Esophagus muscularis mucosa (tissue), 4 donors: ENCODE results near the gene CARMIL1. TPM values are rescaled to one million over a fixed set of nuclear protein-coding genes. Genes with fewer than 3 reads are reported as not detected.

Experiments used
- DNase-seq: peaks from one replicate; pipeline ENCODE4 v3.0.0-alpha.2; 2017; ENCODE audit errors: extremely low spot score
- H3K27ac ChIP-seq, 4 donors: fragments of 200-600 bp; sonication (generic); replicated peaks in 1 of 4; 1 replicate in 3 of 4; 2 replicates in 1 of 4; pipeline ENCODE4 v1.5.1; 2016 to 2019; ENCODE audit warnings: mild to moderate bottlenecking in 1 of 4
- H3K27me3 ChIP-seq, 4 donors: fragments of 200-600 bp; sonication (generic); one replicate each; pipeline versions ENCODE4 v1.5.1 to v1.6.0; 2016 to 2019
- H3K36me3 ChIP-seq, 4 donors: fragments of 200-600 bp; sonication (generic); one replicate each; pipeline ENCODE4 v1.5.1; 2016 to 2019
- H3K4me1 ChIP-seq, 4 donors: fragments of 200-600 bp; sonication (generic); one replicate each; pipeline ENCODE4 v1.5.1; 2016 to 2019
- H3K4me3 ChIP-seq, 4 donors: fragments of 200-600 bp; sonication (generic); 1 replicate in 2 of 4; 2 replicates in 2 of 4; pipeline ENCODE4 v1.5.1; 2016 to 2019; ENCODE audit warnings: mild to moderate bottlenecking in 4 of 4, moderate library complexity in 1 of 4
- H3K9me3 ChIP-seq, 4 donors: fragments of 200-600 bp; sonication (generic); 1 replicate in 3 of 4; 2 replicates in 1 of 4; pipeline ENCODE4 v1.5.1; 2016 to 2019
- CTCF ChIP-seq, 3 experiments: fragments of 200-600 bp in 2 of 3; fragments of 450-650 bp in 1 of 3; sonication (generic) in 2 of 3; IDR thresholded peaks; one replicate each; pipeline ENCODE4 v1.5.1; 2017 to 2019; ENCODE audit warnings: antibody characterized with exemption in 3 of 3, mild to moderate bottlenecking in 2 of 3, moderate library complexity in 1 of 3
- EP300 ChIP-seq: sonication (generic); formaldehyde crosslinking; IDR thresholded peaks from one replicate; pipeline ENCODE4 v1.6.1; 2017; ENCODE audit warnings: antibody characterized with exemption
- POLR2A ChIP-seq: fragments of 450-650 bp; IDR thresholded peaks from one replicate; pipeline ENCODE4 v1.6.1; 2017; ENCODE audit warnings: antibody characterized with exemption, moderate library complexity, mild to moderate bottlenecking, low read depth
- POLR2AphosphoS5 ChIP-seq, 2 donors: sonication (generic); formaldehyde crosslinking; IDR thresholded peaks; one replicate each; pipeline ENCODE4 v1.6.1; 2017; ENCODE audit warnings: antibody characterized with exemption in 2 of 2
- WGBS: methylation state at CpG from one replicate; pipeline ENCODE4 v1.1.5; 2018; 5-methylcytosine and 5-hydroxymethylcytosine counted together
- intact Hi-C: fragments of 100-400 bp; cut with DNase I; formaldehyde crosslinking; loops from one replicate; pipeline ENCODE4 v1.15.1; 2023
- total RNA-seq, 4 donors: library from RNA; depleted of rRNA; stranded (reverse); fragments of >200 nt; gene quantifications; one replicate each; pipeline versions ENCODE4 v1.1.0 to v1.2.1, GENCODE V29; 2016

The CARMIL1 gene
- total RNA-seq, 4 donors from 2014 or later: 10.0 to 12.1 (median 11.1) TPM

DNA sequence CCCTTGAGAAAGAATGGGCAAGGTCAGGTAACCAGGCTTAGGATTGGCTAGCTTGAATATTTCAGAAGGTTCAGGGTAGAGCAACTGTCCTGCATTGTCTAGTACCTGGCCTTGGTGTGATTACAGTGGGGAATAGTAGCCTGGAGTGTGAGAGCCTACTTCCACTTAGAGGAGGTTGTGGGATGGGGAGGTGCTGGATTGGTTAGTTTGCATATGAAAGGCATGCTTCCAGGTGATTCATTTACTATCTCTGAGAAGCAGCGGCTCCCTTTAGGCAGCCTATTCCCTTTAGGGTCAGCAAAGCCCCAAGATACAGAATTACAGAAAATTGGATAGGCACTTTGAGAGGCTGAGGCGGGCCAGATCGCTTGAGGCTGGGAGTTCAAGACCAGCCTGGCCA, 347.8 kb downstream of the CARMIL1 start:
- intact Hi-C loops: no loop called here
- H3K4me3 ChIP-seq: no peak overlapping the region
- TF ChIP-seq CTCF (IDR thresholded peaks at IDR 0.05): no peak
- TF ChIP-seq EP300: no peak
- TF ChIP-seq POLR2AphosphoS5 (IDR thresholded peaks at IDR 0.05): no peak
- no peak for TF ChIP-seq POLR2A
- WGBS: 87% methylated on average over 3 of the region's 3 CpGs
- H3K9me3 ChIP-seq: no peaks in the 10 kb centered on the region
- no peaks in the 10 kb centered on the region for H3K4me1 ChIP-seq
- no peaks in the 10 kb centered on the region for H3K36me3 ChIP-seq
- H3K27me3 ChIP-seq: peaks cover 0 to 8% (median 0%) of the 10 kb centered on the region in 4 donors
- no peak overlapping the region for H3K27ac ChIP-seq
- DNase-seq: no peak

DNA sequence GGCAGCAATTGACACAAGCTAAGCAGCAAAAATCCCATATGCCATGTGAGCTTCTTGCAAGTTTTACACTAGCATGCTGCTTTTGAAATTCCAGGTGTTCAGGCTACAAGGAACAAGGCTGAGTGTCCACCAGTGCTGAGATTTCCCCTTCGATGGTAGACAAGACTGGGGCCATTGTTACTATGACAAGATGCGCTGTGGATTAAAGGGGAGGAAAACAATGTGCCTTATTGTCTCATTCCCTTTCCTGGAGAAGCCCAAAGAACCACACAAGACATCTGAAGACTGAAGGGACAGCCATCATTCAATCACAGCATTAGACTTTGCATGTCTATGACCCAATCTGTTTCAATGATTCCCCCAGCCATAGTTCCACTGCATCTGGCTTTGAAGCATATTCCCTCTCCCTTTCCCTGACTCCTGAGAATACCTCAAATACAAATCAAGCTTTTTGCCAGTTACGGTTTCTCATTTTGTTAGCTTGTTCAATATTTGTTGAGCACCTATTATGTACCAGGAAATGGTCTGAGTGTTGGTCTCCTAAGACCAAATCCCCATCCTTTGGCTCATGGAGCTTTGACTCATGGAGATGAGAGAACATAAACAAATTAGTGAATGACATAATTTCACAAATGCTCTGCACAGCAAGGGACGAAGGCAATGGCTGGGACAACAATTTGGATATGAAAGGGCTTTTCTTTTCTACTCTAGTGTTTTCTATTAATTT, 349.5 kb downstream of the CARMIL1 start:
- no peak overlapping the region for H3K4me3 ChIP-seq

GRCh38 chr6:25629198-25629576, 350.0 kb downstream of the CARMIL1 start:
- Histone ChIP-seq H3K27ac (no peak overlapping the region), H3K4me3 (no peak overlapping the region), H3K36me3 (no peaks in the 10 kb centered on the region), H3K4me1 (no peaks in the 10 kb centered on the region), H3K27me3 (peaks cover 0 to 9% (median 0%) of the 10 kb centered on the region in 4 donors), H3K9me3 (no peaks in the 10 kb centered on the region)
- WGBS: 62% methylated on average over 4 of the region's 4 CpGs
- TF ChIP-seq CTCF (IDR thresholded peaks at IDR 0.05): no peak
- no peak for TF ChIP-seq EP300
- TF ChIP-seq POLR2A: no peak
- no peak for TF ChIP-seq POLR2AphosphoS5 (IDR thresholded peaks at IDR 0.05)
- no peak for DNase-seq
- intact Hi-C loops: no loop called here

More for the DNA sequence above, 349.5 kb downstream of the CARMIL1 start:
- no peak for DNase-seq
- intact Hi-C loops: no loop called here
- H3K4me1 ChIP-seq: no peaks in the 10 kb centered on the region
- no peak for TF ChIP-seq CTCF (IDR thresholded peaks at IDR 0.05)
- TF ChIP-seq POLR2AphosphoS5 (IDR thresholded peaks at IDR 0.05): no peak
- no peak for TF ChIP-seq EP300
- no peak for TF ChIP-seq POLR2A
- no peaks in the 10 kb centered on the region for H3K36me3 ChIP-seq
- 87% methylated on average over 4 of the region's 4 CpGs for WGBS
- peaks cover 0 to 9% (median 0%) of the 10 kb centered on the region in 4 donors for H3K27me3 ChIP-seq
- H3K9me3 ChIP-seq: no peaks in the 10 kb centered on the region
- H3K27ac ChIP-seq: no peak overlapping the region

DNA sequence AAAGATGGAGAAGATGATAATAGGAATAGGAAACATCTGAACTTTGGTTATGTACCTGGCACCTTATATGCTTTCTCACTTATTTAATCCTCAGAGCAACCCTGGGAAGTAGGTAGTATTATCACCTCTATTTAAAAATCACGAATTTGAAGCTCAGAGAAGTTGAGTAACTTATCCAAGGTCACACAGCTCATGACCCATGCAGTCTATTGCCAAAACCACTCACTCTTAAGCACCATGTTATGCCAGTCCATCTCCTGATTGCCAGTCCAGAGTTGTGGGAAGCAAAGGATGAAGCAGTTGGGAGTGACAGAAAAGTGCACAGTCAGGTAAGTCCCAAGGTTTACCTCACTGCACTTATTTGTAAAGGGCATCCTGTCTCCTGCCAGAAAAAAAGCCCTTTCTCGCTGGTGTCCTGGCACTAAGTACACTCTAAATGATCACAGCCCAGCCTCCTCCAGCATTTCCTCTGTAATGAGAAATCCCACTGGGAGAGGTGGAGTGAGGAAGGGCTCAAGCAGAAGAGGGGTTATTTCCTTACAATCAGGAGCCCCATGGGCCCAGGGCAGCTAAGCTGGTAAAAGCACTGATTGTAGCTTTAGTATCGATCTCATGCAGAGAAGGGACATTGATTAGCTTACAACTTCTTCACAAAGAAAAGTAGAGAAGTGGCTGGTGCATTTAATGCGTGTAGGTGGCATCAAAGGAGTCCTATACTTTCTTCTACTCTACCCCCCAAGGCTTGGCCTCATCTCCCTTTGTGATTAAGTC, 351.5 kb downstream of the CARMIL1 start:
- Histone ChIP-seq H3K27ac (no peak overlapping the region), H3K4me1 (no peaks in the 10 kb centered on the region), H3K27me3 (peaks cover 0 to 9% (median 0%) of the 10 kb centered on the region in 4 donors), H3K9me3 (no peaks in the 10 kb centered on the region), H3K36me3 (no peaks in the 10 kb centered on the region), H3K4me3 (no peak overlapping the region)
- TF ChIP-seq EP300 (no peak), POLR2A (no peak), CTCF (IDR thresholded peaks at IDR 0.05) (no peak), POLR2AphosphoS5 (IDR thresholded peaks at IDR 0.05) (no peak)
- intact Hi-C loops: no loop called here
- 58% methylated on average over 4 of the region's 4 CpGs for WGBS
- DNase-seq: no peak
